Measurements from ENCODE around the gene ATP11A.

- TF ChIP-seq POLR2A (IDR thresholded peaks at IDR 0.05) (no peak), CTCF (IDR thresholded peaks at IDR 0.05) (no peak)
These were observed 10.5 kb upstream of the ATP11A start for GRCh38 chr13:112679381-112679780.
